Ovary (tissue), 3 donors: ENCODE measurements around the gene USP17L20.
"Not testable (repeated sequence)": the region's sequence is repeated elsewhere in the genome, so short reads cannot be mapped to it uniquely, and the experiment has no call there.

Source experiments
- POLR2A ChIP-seq: fragments of 450-650 bp; IDR thresholded peaks from one replicate; pipeline ENCODE4 v1.6.1; 2017; ENCODE audit warnings: antibody characterized with exemption, mild to moderate bottlenecking, moderate library complexity
- TF ChIP-seq, protein P1 (sequence below), 3 donors: fragments of 450-650 bp in 2 of 3; fragments of 200-600 bp in 1 of 3; IDR thresholded peaks; one replicate each; pipeline versions ENCODE4 v1.5.1 to v1.8.0; 2016 to 2022; ENCODE audit warnings: antibody characterized with exemption in 3 of 3, mild to moderate bottlenecking in 1 of 3
- donor health status: DM: no; HTN: no; CAD: no.

- TF ChIP-seq, protein P1, sequence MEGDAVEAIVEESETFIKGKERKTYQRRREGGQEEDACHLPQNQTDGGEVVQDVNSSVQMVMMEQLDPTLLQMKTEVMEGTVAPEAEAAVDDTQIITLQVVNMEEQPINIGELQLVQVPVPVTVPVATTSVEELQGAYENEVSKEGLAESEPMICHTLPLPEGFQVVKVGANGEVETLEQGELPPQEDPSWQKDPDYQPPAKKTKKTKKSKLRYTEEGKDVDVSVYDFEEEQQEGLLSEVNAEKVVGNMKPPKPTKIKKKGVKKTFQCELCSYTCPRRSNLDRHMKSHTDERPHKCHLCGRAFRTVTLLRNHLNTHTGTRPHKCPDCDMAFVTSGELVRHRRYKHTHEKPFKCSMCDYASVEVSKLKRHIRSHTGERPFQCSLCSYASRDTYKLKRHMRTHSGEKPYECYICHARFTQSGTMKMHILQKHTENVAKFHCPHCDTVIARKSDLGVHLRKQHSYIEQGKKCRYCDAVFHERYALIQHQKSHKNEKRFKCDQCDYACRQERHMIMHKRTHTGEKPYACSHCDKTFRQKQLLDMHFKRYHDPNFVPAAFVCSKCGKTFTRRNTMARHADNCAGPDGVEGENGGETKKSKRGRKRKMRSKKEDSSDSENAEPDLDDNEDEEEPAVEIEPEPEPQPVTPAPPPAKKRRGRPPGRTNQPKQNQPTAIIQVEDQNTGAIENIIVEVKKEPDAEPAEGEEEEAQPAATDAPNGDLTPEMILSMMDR (IDR thresholded peaks at IDR 0.05): not testable (repeated sequence)
- not testable (repeated sequence) for TF ChIP-seq POLR2A
Measured at GRCh38 chr4:9243579-9243978, 14.3 kb upstream of the USP17L20 start, which contains the start of gene USP17L17.
